Loucy (cell line): Measurements from ENCODE around the gene CAMK1D.

Experiments
- H2AFZ ChIP-seq: fragments of 200-600 bp; sonication (generic); 2 replicates; pipeline ENCODE4 v1.6.0; 2016; ENCODE audit warnings: antibody characterized with exemption, mild to moderate bottlenecking, low read length, moderate library complexity
- H3F3A ChIP-seq: fragments of 200-600 bp; 2 replicates; pipeline ENCODE4 v1.6.0; 2016; ENCODE audit warnings: antibody characterized with exemption, low read depth, mild to moderate bottlenecking
- H3K27me3 ChIP-seq: fragments of 200-600 bp; sonication (generic); 2 replicates; pipeline ENCODE4 v1.6.1; 2014; ENCODE audit warnings: low read length, mild to moderate bottlenecking; ENCODE audit not compliant: insufficient read depth, poor library complexity, severe bottlenecking
- H3K36me3 ChIP-seq: fragments of 200-600 bp; sonication (generic); 2 replicates; pipeline ENCODE4 v1.6.1; 2016; ENCODE audit warnings: low read length; ENCODE audit not compliant: insufficient read depth
- H3K4me1 ChIP-seq: fragments of 200-600 bp; sonication (generic); 2 replicates; pipeline ENCODE4 v1.5.1; 2014; ENCODE audit warnings: low read length, mild to moderate bottlenecking; ENCODE audit not compliant: insufficient read depth, poor library complexity, severe bottlenecking
- H3K4me2 ChIP-seq: fragments of 200-600 bp; sonication (generic); 2 replicates; pipeline ENCODE4 v1.6.0; 2014; ENCODE audit warnings: antibody characterized with exemption, low read length, low read depth, mild to moderate bottlenecking; ENCODE audit not compliant: poor library complexity, severe bottlenecking
- H3K4me3 ChIP-seq: fragments of 200-600 bp; sonication (generic); 2 replicates; pipeline ENCODE4 v1.5.1; 2014; ENCODE audit warnings: low read length, mild to moderate bottlenecking, mixed read lengths; ENCODE audit not compliant: poor library complexity, severe bottlenecking
- H3K79me2 ChIP-seq: fragments of 200-600 bp; sonication (generic); 2 replicates; pipeline ENCODE4 v1.6.1; 2014; ENCODE audit warnings: low read length; ENCODE audit not compliant: insufficient read depth
- H3K9ac ChIP-seq: fragments of 200-600 bp; sonication (generic); 2 replicates; pipeline ENCODE4 v1.6.0; 2014; ENCODE audit warnings: mild to moderate bottlenecking, low read depth, low read length, moderate library complexity; ENCODE audit not compliant: poor library complexity, severe bottlenecking
- H3K9me2 ChIP-seq: fragments of 200-600 bp; sonication (generic); replicated peaks from 2 replicates; pipeline ENCODE4 v1.6.1; 2016; ENCODE audit warnings: low read depth, low read length, mixed read lengths
- H3K9me3 ChIP-seq: fragments of 200-600 bp; sonication (generic); 2 replicates; pipeline ENCODE4 v1.6.1; 2014; ENCODE audit warnings: mild to moderate bottlenecking, antibody characterized with exemption, low read length, low read depth; ENCODE audit not compliant: insufficient read depth
- H4K20me1 ChIP-seq: fragments of 200-600 bp; sonication (generic); 2 replicates; pipeline ENCODE4 v1.6.0; 2014; ENCODE audit warnings: antibody characterized with exemption, low read length, mild to moderate bottlenecking; ENCODE audit not compliant: insufficient read depth, poor library complexity, severe bottlenecking
- EZH2phosphoT487 ChIP-seq: fragments of 200-600 bp; IDR thresholded peaks from 2 replicates; pipeline ENCODE4 v1.6.1; 2018; ENCODE audit warnings: antibody characterized with exemption, mild to moderate bottlenecking, moderate library complexity, borderline replicate concordance
- TF ChIP-seq, protein P1 (sequence below): fragments of 200-600 bp; sonication (generic); conservative IDR thresholded peaks from 2 replicates; pipeline ENCODE4 v1.5.1; 2014; ENCODE audit warnings: mild to moderate bottlenecking, antibody characterized with exemption, low read length

The CAMK1D gene

GRCh38 chr10:12459340-12459739 is 110.0 kb downstream of the CAMK1D start:
- H3K9me2 ChIP-seq, result no peaks in the 10 kb centered on the region
- H3K36me3 ChIP-seq, result no peaks in the 10 kb centered on the region
- H2AFZ ChIP-seq, result no peak overlapping the region
- H3K4me1 ChIP-seq, result no peaks in the 10 kb centered on the region
- no peak overlapping the region for H3K4me3 ChIP-seq
- H3K4me2 ChIP-seq, result no peak overlapping the region
- H3K79me2 ChIP-seq, result no peaks in the 10 kb centered on the region
- no peak overlapping the region for H3K9ac ChIP-seq
- H3F3A ChIP-seq, result no peaks in the 10 kb centered on the region
- H3K27me3 ChIP-seq, result peaks cover 13% of the 10 kb centered on the region
- no peaks in the 10 kb centered on the region for H3K9me3 ChIP-seq
- TF ChIP-seq, protein P1, sequence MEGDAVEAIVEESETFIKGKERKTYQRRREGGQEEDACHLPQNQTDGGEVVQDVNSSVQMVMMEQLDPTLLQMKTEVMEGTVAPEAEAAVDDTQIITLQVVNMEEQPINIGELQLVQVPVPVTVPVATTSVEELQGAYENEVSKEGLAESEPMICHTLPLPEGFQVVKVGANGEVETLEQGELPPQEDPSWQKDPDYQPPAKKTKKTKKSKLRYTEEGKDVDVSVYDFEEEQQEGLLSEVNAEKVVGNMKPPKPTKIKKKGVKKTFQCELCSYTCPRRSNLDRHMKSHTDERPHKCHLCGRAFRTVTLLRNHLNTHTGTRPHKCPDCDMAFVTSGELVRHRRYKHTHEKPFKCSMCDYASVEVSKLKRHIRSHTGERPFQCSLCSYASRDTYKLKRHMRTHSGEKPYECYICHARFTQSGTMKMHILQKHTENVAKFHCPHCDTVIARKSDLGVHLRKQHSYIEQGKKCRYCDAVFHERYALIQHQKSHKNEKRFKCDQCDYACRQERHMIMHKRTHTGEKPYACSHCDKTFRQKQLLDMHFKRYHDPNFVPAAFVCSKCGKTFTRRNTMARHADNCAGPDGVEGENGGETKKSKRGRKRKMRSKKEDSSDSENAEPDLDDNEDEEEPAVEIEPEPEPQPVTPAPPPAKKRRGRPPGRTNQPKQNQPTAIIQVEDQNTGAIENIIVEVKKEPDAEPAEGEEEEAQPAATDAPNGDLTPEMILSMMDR, result no peak
- no peaks in the 10 kb centered on the region for H4K20me1 ChIP-seq

GRCh38 chr10:12459762-12460161 is 110.4 kb downstream of the CAMK1D start:
- TF ChIP-seq, protein P1, result no peak
- TF ChIP-seq EZH2phosphoT487, result no peak
- Histone ChIP-seq H3K27me3 (peaks cover 9% of the 10 kb centered on the region), H4K20me1 (no peaks in the 10 kb centered on the region), H3K9me3 (no peaks in the 10 kb centered on the region), H3K4me2 (no peak overlapping the region), H3F3A (no peaks in the 10 kb centered on the region), H2AFZ (no peak overlapping the region), H3K79me2 (no peaks in the 10 kb centered on the region), H3K4me3 (no peak overlapping the region), H3K9ac (no peak overlapping the region), H3K36me3 (no peaks in the 10 kb centered on the region), H3K9me2 (no peaks in the 10 kb centered on the region), H3K4me1 (no peaks in the 10 kb centered on the region)

- no peak for TF ChIP-seq EZH2phosphoT487
- TF ChIP-seq, protein P1, result no peak
- Histone ChIP-seq H3K36me3 (no peaks in the 10 kb centered on the region), H3K9me3 (no peaks in the 10 kb centered on the region), H4K20me1 (no peaks in the 10 kb centered on the region), H3K79me2 (no peaks in the 10 kb centered on the region), H3K9ac (no peak overlapping the region), H3K4me1 (no peaks in the 10 kb centered on the region), H3K4me3 (no peak overlapping the region), H3K27me3 (no peaks in the 10 kb centered on the region), H3K4me2 (no peak overlapping the region), H3F3A (no peaks in the 10 kb centered on the region), H3K9me2 (no peaks in the 10 kb centered on the region), H2AFZ (no peak overlapping the region)
Observed at GRCh38 chr10:12463459-12463838, 114.1 kb downstream of the CAMK1D start.
